Myocyte (in vitro differentiated cells): ENCODE data around the gene CD55. TPM values are rescaled to one million over a fixed set of nuclear protein-coding genes. Genes with fewer than 3 reads are reported as not detected.

Experiments
- DNase-seq: peaks from one replicate; pipeline ENCODE4 v3.0.0-alpha.2; 2012; ENCODE audit warnings: low read depth
- total RNA-seq: library from RNA; depleted of rRNA; stranded (reverse); fragments of >200 nt; gene quantifications from 2 replicates; pipeline ENCODE4 v1.2.3, GENCODE V29; 2014

The CD55 gene
- total RNA-seq, 1 donor from 2014 or later, result 29.7 TPM

DNA sequence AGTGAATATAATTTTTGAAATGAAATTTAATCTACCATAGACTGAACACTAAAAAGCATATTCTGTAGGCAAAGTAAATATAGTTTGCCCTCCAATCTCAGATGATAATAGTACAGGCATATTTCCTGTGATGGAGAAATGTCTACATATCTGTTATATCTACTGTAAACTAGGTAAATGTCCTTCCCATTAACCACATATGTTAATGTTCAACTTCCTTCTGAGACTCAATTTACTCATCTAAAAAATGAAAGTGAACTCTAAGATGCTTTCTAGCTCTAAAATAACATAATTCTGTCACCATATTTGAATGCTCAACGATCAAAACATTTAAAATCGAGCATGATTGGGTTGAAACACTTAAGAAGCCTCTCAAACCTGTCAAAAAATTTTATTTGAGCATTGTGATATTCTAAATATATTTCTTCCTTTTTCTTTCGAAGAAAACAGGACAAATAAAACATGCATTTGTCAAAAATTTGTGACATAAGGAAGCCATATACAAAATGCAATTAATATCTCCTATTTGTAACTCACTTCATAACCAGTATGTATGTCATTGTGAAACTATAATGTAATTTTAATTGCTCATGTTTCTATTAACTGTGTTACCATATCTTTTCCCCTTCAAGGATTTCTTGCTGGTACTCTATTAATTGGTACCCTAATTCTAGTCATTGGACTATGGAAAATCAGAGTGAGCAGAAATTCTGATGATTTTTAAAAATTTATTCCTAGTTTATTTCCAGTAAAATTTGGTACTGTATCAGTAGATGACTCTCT is 34.2 kb downstream of the CD55 start:
- no peak for DNase-seq

DNA sequence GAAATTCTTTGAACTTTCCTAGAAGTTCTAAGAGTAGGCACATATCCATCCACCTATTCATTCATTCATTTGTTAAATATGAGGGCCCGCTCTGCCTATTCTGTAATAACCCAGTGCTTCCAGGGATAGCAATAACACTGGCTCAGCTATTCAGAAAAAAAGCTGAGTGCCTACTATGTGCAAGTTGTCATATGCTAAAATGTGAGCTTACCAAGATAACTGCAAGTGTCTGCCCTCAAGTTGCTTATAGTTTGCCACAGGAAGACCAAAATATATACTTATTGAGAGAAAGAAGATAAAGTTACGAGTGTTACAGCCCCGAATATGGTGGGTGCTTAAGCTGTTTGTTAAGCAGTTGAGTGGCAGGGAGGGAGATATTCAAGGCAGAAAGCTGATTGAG is 39.6 kb downstream of the CD55 start:
- DNase-seq, result no peak

DNA sequence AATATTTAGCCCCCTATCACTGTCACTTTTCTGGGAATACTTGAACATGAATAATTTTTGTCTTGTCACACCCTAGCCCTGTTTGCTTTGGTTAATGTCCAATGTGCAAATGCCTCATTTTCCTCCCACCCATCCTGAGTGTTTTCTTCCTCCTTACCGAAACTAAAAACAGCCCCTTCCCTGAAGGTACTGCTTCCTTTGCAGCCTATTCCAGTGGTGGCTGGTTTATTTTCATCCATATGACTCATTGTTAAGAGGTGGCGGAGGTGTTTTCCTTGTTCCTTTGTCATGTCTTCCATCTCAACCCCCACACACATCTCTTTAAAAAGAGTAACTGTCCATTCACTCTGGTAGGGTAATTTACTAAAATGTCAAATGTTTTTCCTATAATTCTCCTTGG is 40.4 kb downstream of the CD55 start:
- DNase-seq, result peak; percentile 7

DNA sequence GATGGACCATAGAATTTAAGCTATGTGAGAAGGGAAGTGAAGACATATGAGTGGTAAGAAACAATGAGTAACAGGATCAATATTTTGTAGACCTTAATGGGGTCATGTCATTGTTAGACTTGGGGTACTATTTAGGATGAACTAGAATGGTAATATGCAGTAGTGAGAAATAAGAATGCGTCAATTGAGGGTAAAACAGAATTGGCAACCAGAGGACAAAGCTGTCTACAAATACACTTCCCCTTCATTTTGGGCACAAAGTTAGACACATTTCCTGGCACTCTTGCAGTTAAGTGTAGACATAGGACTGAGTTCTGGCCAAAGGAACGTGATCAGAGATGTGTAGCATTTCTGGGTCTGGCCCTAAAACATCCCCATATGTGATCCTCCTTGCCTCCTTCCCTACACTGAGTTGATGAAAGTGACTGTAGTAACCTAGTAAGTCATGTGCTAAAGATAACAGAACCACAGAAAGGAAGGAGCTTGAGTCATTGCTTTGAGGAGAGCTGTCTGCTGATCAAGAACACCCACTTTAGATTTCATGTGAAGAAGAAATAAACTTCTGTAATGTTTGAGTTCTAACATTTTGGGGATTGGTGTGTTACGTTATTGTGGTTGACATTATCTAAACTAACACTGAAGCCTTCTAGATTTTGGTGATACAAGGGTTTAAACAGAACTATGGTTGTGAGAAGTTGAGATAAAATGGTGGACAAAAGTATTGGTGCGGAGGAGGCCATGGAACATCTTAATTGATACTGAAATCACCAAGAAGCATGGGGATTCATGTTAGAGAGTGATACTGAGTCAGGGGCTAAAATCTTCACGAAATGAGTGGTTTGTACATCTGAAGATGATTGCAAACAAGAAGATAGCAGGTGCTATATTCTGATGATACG is 41.7 kb downstream of the CD55 start:
- peak; percentile 38 for DNase-seq

DNA sequence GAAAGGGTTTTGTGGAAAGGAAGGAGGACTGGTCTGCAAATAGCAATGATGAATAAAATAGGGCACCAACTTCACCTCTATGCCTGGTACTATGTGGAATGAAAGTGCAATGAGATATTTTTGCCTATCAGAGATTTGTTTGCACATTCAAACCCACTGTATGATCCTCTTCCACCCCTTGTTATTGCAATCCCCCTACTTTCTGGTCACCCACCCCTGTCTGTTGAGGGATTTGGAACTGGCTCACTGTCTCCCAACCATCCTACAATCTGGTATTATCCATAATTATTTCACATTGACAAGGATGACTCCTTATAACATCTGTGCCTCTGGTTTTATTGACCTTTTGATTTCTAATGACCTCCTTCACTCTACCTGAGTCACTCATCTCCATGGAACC is 42.4 kb downstream of the CD55 start:
- DNase-seq, result no peak

DNA sequence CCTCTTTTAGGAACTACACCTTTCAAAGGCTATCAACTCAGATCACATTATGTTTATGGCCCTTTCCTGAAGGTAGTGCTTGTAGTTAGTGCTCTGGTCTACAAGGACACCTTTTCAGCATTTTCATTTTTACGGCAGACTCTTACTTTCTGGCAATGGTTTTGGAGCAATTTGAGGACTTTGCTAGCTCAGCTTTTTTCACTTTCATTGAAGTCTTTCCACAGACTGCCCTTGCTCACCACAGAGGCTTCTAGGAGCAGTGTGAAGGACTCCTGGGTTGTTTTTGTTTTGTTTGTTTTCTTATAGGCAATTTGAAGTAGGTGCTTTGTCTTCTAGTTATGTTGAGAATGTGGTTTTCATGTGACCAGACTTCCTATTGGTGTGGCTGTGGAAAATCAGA is 43.1 kb downstream of the CD55 start:
- DNase-seq, result no peak

DNA sequence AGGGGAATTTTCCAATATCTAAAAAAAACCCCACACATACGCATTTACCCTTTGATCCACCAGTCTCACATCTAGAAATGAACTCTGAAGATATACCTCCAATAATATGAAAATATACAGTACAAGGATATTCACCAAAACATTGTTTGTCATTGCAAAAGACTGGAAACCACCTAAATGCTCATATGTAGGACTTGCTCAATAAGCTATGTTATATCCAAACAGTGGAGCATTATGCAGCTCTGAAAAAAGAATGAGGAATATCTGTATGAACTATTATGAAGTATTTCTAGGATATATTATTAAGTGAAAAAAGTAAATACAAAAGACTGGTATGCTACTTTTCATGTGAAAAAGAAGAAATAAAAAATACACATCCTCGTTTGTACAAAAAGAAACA is 43.6 kb downstream of the CD55 start:
- no peak for DNase-seq

DNA sequence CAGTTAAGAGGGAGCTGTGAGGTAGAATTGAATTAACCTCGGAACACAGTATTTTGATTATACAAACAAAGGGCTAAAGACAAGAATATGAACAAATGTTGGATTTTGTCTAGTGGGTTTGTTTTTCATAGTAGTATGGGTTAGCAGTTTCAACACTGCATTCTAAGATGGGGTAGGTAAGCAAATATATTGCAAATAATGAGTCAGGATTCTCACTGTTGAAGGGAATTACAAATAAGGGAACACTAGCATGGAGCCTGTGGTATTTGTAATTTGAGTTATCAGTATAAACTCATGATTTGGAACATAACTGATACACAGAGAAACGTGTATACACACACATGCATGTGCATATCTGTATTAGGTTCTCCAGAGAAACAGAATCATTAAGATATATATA is 44.5 kb downstream of the CD55 start:
- DNase-seq, result no peak

DNA sequence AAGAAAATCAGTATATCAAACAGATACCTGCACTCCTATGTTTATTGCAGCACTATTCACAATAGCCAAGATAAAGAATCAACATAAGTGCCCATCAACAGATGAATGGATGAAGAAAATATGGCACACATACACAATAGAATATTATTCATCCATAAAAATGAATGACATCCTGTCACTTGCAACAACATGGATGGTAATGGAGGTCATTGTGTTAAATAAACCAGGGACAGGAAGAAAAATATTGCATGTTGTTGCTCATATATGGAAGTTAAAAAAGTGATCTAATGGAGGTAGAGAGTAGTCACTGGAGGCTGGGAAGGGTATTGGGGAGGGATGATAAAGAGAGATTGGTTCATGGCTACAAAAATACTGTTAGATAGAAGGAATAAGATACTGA is 67.2 kb downstream of the CD55 start:
- no peak for DNase-seq

DNA sequence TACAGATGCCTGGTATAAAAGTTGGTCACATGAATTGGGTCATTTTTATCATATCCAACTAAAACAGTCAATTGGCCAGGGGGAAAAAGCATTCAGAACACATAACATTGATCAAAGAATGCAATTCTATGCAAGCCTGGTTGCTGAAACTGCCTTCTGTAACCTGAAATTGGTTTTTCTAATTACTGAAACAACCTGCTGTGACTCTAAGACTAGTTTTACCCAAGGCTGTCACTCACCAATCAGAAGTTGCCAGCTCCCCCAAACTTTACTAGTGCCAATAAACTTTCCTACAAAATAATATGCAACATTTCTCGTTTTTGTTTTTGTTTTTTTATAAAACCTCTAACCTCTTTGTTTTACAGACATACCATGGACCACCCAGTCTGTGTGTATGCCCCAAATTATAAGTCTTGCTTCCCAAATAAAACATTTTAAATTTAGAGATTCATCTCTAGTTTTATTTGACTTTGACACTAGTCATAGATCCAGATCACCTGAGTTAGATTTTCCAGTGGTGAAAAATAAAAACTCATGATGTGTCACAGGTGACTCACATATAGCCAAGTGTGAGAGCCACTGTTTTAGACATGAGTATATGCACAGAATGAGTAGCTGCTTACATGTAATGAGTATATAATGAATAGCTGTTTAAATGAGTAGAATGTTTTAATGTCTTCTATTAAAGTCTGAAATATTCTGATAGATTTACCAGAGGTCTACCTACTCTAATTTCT is 68.4 kb downstream of the CD55 start:
- no peak for DNase-seq

DNA sequence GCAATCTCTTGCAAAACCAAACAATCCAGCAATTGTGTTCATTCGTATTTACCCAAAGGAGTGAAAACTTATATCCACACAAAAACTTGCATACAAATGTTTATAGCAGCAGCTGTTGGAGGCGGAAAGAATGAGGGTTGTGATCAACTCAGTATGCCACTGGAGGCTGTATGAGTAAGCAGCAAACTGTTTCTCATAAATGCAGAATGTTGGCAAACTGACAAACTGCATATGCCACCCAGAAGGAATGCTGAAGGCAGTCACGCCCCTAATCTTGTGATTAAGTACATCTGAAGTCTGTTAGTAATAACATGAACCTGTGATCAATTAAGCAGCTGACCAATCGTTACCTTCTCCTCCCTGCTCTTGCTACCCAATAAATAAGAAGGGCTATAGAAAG is 72.1 kb downstream of the CD55 start:
- DNase-seq, result peak; percentile 81

DNA sequence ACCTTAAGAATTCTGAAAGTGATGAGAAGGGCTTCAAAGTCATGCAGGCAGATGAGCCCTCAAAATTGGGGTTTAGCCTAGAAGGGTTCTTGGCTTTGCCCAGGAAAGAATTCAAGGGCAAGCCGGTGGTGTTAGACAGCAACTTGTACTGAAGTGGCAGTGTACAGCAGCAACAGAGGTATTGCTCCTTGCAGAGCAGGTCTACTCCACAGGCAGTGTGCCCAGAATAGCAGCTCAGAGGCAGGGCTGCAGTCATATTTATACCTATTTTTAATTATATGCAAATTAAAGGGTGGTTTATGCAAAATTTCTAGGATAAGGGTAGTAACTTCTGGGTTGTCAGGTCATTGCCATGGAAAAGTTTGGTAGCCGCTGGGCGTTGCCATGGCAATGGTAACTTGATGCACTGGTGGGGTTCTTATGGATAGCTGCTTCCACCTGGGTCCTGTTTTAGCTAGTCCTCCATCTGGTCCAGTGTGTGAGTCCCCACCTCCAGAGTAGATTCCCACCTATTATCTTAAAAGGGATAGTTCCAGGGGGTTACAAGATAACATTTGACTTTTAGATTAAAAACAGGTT is 74.8 kb downstream of the CD55 start:
- DNase-seq, result no peak

DNA sequence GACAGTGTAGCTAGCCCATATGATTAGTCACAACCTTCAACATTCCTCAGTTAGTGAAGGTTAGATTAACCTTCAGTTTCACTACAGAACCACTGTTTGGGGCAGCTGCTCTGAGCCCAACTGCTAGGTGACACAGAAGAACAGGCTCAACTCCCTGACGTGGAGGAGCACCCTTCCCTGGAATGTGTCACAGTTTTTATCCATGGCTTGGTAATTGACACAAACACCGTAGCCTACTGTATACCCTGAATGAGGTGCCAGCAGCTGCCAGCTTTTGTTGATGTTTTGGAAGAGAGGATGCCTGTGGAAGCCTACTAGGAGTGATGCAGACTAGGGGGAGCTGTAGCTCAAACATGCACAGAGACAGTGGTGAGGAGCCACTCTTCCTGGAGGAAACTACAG is 76.0 kb downstream of the CD55 start:
- peak; percentile 23 for DNase-seq

DNA sequence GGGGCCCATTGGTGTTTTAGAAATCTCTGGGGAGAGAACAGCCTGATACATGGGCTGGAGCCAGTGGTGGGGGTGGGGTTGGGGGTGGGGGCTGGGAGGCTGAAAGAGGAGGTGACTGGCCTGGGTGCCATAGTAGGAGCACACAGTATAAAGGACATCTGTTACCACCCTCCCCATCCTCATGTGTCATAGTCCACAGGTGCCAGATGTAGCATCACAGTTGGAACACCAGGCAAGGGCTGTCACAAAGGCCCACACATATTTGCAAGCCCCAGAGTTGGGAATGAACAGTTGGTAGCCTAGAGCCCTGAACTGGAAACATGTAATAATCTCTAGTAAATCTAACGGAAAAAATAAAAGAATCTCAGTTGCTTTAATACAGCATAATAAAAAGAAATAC is 77.5 kb downstream of the CD55 start:
- no peak for DNase-seq

DNA sequence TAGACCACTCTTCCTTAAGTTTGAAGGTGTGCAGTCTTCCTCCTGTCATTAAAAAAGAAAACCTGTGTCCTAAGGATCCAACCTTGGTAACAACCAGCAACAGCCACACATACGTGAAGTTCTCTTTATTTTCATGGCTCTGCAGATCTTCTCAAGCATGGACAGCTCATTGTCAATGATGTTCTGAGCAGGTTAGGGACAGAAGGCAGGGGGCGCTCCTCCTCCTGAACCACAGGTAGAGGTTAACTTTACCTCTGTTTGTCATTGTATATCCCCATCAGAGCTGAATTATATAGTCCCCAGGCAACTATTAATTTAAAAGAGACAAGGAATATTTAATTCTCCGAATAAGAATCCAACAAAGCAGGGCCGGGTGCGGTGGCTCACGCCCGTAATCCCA is 80.1 kb downstream of the CD55 start:
- DNase-seq, result no peak

DNA sequence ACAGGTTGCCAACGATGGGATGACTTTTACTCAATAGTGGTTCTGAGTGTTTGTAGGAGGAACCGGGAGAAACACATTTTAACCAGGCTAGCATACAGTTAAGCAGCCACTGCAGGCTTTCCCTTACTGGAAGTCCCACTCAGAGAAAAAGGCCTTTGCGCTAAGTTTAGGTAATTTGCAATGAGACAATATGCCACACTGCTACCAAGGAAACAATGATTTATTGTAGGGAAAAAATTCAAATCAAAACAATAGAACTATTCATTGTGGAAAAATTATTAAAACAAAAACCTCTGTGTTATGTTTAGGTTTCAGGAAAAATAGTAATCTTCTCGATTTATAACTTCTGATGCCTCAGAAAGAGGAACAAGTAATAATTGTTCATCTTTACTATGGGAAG is 81.3 kb downstream of the CD55 start:
- no peak for DNase-seq

DNA sequence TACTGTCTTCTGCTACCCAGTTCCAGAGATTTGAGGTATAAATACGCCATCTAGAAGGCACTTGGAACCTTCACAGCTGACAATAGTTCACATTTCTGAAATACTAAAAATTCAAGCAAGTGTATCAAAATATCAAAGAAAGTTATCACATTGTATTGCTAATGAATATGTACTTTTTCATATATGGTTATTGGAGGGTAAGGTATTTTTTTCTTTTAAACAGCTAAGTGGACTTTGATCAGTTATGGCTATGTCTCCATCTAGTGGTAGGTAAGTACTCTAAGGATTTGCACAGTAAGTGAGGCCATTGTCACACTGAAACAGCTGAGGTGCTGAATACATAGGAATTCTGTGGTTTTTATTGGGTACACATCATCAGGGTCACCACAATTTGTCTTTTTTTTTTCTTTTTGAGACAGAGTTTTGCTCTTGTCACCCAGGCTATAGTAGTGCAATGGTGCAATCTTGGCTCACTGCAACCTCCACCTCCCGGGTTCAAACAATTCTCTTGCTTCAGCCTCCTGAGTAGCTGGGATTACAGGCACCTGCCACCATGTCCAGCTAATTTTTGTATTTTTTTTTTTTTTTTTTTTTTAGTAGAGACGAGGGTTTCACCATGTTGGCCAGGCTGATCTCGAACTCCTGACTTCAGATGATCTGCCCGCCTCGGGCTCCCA is 83.5 kb downstream of the CD55 start:
- peak; percentile 72 for DNase-seq

DNA sequence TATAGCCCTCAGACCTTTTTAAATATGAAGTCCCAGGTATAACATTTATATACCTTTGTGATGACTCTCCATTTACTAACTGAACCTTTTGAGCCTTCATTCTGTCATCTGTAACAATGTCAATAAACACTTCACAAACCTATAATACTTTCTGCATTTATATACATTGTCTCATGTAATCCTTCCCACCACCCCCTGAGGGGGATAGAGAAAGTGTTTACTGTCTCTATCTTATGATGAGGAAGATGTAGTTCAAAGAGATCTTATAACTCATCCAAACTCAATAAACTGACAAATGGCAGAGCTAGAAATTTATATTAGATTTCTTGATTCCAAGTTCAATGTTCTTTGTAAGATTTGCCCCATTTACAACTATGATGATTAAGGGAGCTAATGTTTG is 84.3 kb downstream of the CD55 start:
- no peak for DNase-seq

DNA sequence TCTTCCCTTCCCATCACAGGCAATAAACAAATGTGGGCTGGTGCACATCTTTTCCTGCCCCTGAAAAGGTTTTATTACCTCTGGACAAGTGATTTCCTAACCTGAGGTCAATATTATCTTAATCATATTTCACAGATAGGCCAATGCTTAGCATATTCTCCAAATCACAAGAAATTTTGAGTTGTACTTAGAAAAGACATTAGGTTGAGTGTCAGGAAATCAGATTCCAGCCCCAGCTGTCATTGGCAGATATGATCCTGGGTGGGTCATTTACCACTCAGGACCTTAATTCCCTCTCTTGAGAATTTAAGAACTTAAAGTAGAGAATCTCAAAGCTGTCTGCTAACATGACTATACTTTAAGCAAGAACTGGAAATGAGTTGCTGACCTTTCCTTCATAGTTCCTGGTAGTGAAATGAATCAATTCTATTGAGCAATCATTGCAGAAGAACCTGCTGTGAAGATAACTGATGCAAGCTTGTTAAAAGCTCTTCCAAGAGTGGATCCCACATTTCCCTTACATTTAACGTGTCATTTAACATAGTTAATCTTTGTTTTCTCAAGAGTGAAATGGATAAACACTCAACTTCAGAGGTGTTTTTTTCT is 86.3 kb downstream of the CD55 start:
- no peak for DNase-seq
